Activated B cell treated with CpG ODN at 0.5 μM for 24 hours (primary cell): Measurements from ENCODE around the gene IDH1. TPM values are rescaled to one million over a fixed set of nuclear protein-coding genes. Genes with fewer than 3 reads are reported as not detected.
A peak's percentile ranks its signal among the peaks of the same experiment; 100 is the strongest.

Source experiments
- ATAC-seq: fragments of 200-7000 bp; cut with Tn5 transposase; one replicate; pipeline ENCODE4 v1.10.0; 2021; ENCODE audit warnings: low read depth, mild to moderate bottlenecking, moderate library complexity
- CTCF ChIA-PET: fragments of 350-600 bp; sonication (Branson Sonifier 250); formaldehyde crosslinking; loops from one replicate; lab custom pipeline; 2021; ENCODE audit warnings: antibody characterized with exemption; lab: Charles Lee
- POLR2A ChIA-PET: fragments of 350-600 bp; sonication (Branson Sonifier 250); formaldehyde crosslinking; loops from one replicate; lab custom pipeline; 2021; ENCODE audit warnings: antibody characterized with exemption; lab: Charles Lee
- DNase-seq: peaks from one replicate; pipeline ENCODE4 v3.0.0; 2022
- H3K27ac Mint-ChIP-seq: one replicate; pipeline ENCODE4 v1.8.0; 2020; ENCODE audit warnings: mixed read lengths
- H3K27me3 Mint-ChIP-seq: one replicate; pipeline ENCODE4 v1.8.0; 2021; ENCODE audit warnings: mixed read lengths
- H3K36me3 Mint-ChIP-seq: one replicate; pipeline ENCODE4 v1.8.0; 2021; ENCODE audit warnings: low read depth, mixed read lengths
- H3K4me1 Mint-ChIP-seq: one replicate; pipeline ENCODE4 v1.8.0; 2021; ENCODE audit warnings: mixed read lengths
- H3K4me3 Mint-ChIP-seq: one replicate; pipeline ENCODE4 v1.8.0; 2020; ENCODE audit warnings: mild to moderate bottlenecking, mixed read lengths
- H3K9me3 Mint-ChIP-seq: one replicate; pipeline ENCODE4 v1.8.0; 2020; ENCODE audit warnings: mixed read lengths
- intact Hi-C: fragments of 100-400 bp; cut with micrococcal nuclease; formaldehyde crosslinking; loops from one replicate; pipeline ENCODE4 v1.15.1; 2024
- total RNA-seq: library from RNA; stranded (reverse); gene quantifications from 2 replicates; pipeline ENCODE4 v1.2.3, GENCODE V29; 2022
- TF ChIP-seq, protein P1 (sequence below): fragments of 200-600 bp; IDR thresholded peaks from one replicate; pipeline ENCODE4 v1.8.0; 2022; ENCODE audit warnings: antibody characterized with exemption, mild to moderate bottlenecking

IDH1 gene
- total RNA-seq: 36.9 and 46.6 TPM in 2 replicates

DNA sequence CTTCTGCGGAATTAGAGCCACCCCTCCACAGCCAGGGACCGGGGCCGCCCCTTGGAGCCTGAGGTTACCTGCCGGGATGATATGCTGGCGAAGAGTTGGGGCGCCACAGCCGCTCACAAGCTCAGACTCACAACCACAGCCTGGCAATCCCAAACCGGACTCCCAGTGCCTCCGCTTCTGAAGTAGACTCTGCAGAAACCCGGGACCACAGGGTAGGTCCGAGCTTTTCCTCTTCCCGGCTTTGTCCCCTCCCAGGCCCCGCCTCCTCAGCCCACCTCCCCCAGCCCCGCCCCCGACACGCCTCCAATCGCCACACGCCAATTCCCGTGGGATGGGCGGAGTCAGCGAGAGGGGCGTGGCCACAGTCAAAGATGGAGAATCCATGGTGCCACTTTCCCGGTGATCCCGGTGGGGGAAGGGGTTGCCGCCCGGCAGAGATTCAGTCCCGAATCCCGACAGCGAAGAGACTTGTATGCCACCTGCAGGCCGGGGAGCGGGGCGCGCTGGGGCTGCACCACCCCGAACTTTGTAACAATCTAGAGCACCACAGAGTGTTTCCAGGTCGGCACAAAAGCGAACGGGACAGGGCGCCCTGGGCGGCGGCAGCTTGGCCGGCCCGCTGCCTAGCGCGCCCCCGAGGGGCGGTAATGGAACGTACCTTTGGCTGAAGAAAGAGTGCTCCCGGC is at the start of gene IDH1:
Gene IDH1 (minus strand): TSS at position 201 of the 686 bp plus-strand sequence. CDS start 3,520 bp downstream, outside the sequence.
- Mint-ChIP-seq H3K36me3 (peaks cover 41% of the 10 kb centered on the region), H3K9me3 (no peaks in the 10 kb centered on the region), H3K27ac (peak within 1 kb of the TSS; percentile 88), H3K27me3 (no peaks in the 10 kb centered on the region), H3K4me3 (peak within 1 kb of the TSS; percentile 100), H3K4me1 (peaks cover 48% of the 10 kb centered on the region)
- TF ChIP-seq, protein P1, sequence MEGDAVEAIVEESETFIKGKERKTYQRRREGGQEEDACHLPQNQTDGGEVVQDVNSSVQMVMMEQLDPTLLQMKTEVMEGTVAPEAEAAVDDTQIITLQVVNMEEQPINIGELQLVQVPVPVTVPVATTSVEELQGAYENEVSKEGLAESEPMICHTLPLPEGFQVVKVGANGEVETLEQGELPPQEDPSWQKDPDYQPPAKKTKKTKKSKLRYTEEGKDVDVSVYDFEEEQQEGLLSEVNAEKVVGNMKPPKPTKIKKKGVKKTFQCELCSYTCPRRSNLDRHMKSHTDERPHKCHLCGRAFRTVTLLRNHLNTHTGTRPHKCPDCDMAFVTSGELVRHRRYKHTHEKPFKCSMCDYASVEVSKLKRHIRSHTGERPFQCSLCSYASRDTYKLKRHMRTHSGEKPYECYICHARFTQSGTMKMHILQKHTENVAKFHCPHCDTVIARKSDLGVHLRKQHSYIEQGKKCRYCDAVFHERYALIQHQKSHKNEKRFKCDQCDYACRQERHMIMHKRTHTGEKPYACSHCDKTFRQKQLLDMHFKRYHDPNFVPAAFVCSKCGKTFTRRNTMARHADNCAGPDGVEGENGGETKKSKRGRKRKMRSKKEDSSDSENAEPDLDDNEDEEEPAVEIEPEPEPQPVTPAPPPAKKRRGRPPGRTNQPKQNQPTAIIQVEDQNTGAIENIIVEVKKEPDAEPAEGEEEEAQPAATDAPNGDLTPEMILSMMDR: no peak
- DNase-seq (peak; percentile 99), ATAC-seq (peak; percentile 79)
- ChIA-PET POLR2A (interaction anchor here (0.9 to 5.2 kb wide), 8 partner anchors 10 to 1916 kb away, joined by 3 to 74 read pairs (median 6); partner anchors contain the start of genes CREB1 and PIKFYVE), CTCF (interaction anchor here (0.6 to 6.2 kb wide), 11 partner anchors 13 to 512 kb away, joined by 3 to 86 read pairs (median 7); partner anchors contain the start of gene PIKFYVE)
- intact Hi-C loops: loop anchor here (1.0 to 10.0 kb wide), 15 partner anchors 11 to 1916 kb away; partner anchors contain the start of genes CCNYL1, FZD5, KANSL1L and MAP2

- Mint-ChIP-seq H3K4me3 (no peak overlapping the region), H3K27ac (peak overlapping the region; percentile 6), H3K36me3 (peaks cover 71% of the 10 kb centered on the region), H3K9me3 (no peaks in the 10 kb centered on the region), H3K4me1 (peaks cover 2% of the 10 kb centered on the region), H3K27me3 (no peaks in the 10 kb centered on the region)
- ChIA-PET POLR2A (no interaction called here), CTCF (no interaction called here)
- intact Hi-C loops: no loop called here
- TF ChIP-seq, protein P1: no peak
- DNase-seq: no peak
- ATAC-seq: no peak
Measured at GRCh38 chr2:208304157-208304556, 49.3 kb upstream of the IDH1 start.

DNA sequence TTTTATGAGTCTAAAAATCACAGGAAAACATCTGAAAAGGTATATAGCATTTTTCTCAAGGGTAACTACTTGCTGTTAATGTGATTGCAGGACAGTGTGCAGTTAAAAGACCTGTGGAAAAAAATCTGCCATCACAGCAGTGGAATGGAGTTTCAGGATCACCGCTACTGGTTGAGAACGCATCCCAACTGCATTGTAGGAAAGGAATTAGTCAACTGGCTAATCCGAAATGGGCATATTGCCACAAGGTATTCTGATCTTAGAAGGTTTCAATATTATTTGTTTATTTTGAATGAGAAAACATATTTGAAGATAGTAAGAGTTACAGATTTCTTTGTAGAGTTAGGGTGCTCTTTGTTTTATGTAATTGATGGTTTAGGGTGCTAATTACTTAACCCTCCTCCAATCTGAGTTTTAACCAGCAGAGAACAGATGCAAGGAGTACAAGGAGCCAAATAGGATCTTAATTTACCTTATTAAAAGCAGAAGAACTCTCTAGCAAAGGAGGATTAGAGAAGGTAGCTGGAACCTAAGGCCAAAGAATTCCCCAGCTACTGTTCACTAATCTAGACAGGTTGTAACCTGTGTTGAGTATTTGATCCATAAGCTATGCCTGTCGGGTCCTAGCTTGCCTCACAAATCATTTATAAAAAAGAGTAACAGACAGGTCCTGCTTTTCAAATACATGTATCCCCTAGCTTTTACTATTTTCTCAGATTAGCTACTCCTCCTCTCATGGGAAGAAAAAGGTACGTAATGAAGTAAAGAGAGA is 46.2 kb upstream of the IDH1 start:
- peaks cover 75% of the 10 kb centered on the region for H3K36me3 Mint-ChIP-seq
- DNase-seq: no peak
- H3K4me1 Mint-ChIP-seq: peaks cover 21% of the 10 kb centered on the region
- H3K4me3 Mint-ChIP-seq: no peak overlapping the region
- POLR2A ChIA-PET: interaction anchor here (0.9 kb wide), 1 partner anchor 15 kb away, joined by 3 read pairs; no protein-coding TSS in a partner anchor
- H3K27ac Mint-ChIP-seq: no peak overlapping the region
- no peaks in the 10 kb centered on the region for H3K27me3 Mint-ChIP-seq
- TF ChIP-seq, protein P1: no peak
- intact Hi-C loops: no loop called here
- CTCF ChIA-PET: interaction anchor here (0.9 kb wide), 2 partner anchors 14 to 20 kb away, joined by 3 read pairs; no protein-coding TSS in a partner anchor
- H3K9me3 Mint-ChIP-seq: no peaks in the 10 kb centered on the region
- no peak for ATAC-seq

GRCh38 chr2:208297961-208298360 is 43.1 kb upstream of the IDH1 start:
- ChIA-PET POLR2A (no interaction called here), CTCF (no interaction called here)
- no peak overlapping the region for H3K27ac Mint-ChIP-seq
- ATAC-seq (no peak), DNase-seq (no peak)
- no peak overlapping the region for H3K4me3 Mint-ChIP-seq
- H3K4me1 Mint-ChIP-seq: peaks cover 50% of the 10 kb centered on the region
- intact Hi-C loops: loop anchor here (2.0 kb wide), 1 partner anchor 13 kb away; no protein-coding TSS in a partner anchor
- H3K36me3 Mint-ChIP-seq: peaks cover 79% of the 10 kb centered on the region
- no peaks in the 10 kb centered on the region for H3K27me3 Mint-ChIP-seq
- TF ChIP-seq, protein P1: no peak
- H3K9me3 Mint-ChIP-seq: no peaks in the 10 kb centered on the region
